Measurements from ENCODE around the gene H6PD. TPM values are rescaled to one million over a fixed set of nuclear protein-coding genes. Genes with fewer than 3 reads are reported as not detected.
"Not testable (repeated sequence)": the region's sequence is repeated elsewhere in the genome, so short reads cannot be mapped to it uniquely, and the experiment has no call there.

The H6PD gene
- total RNA-seq, 2 donors from 2014 or later: 56.0 to 59.6 TPM

- DNase-seq (ENCODE audit: low spot score): no peak
- intact Hi-C loops (cut with DNase I): loop anchor here (5.0 kb wide), 2 partner anchors 166 to 206 kb away; no protein-coding TSS in a partner anchor
These were observed 52.0 kb downstream of the H6PD start for GRCh38 chr1:9286556-9286955.

- DNase-seq (ENCODE audit: low spot score): no peak
- intact Hi-C loops (cut with DNase I): loop anchor here (5.0 kb wide), 2 partner anchors 163 to 203 kb away; no protein-coding TSS in a partner anchor
These were observed 54.5 kb downstream of the H6PD start for GRCh38 chr1:9289090-9289534.

GRCh38 chr1:9289711-9290485 lies 55.3 kb downstream of the H6PD start:
- intact Hi-C loops (cut with DNase I): loop anchor here (5.0 kb wide), 3 partner anchors 87 to 202 kb away; no protein-coding TSS in a partner anchor
- DNase-seq (ENCODE audit: low spot score): peak; percentile 91

GRCh38 chr1:9291914-9292360 lies 57.4 kb downstream of the H6PD start:
- intact Hi-C loops (cut with DNase I): loop anchor here in 1 of 2 donors (5.0 kb wide), 1 partner anchor 85 kb away; no protein-coding TSS in a partner anchor
- no peak for DNase-seq (ENCODE audit: low spot score)

- DNase-seq (ENCODE audit: low spot score): peak; percentile 91
- intact Hi-C loops (cut with DNase I): loop anchor here in 1 of 2 donors (5.0 kb wide), 1 partner anchor 85 kb away; no protein-coding TSS in a partner anchor
These were observed 58.0 kb downstream of the H6PD start, which contains the start of gene SPSB1 for GRCh38 chr1:9292361-9293240. Gene SPSB1 (plus strand): TSS chr1:9292894. CDS start chr1:9355892, 62,998 bp downstream.

GRCh38 chr1:9293241-9293532 lies 58.6 kb downstream of the H6PD start:
- intact Hi-C loops (cut with DNase I): loop anchor here in 1 of 2 donors (5.0 kb wide), 1 partner anchor 84 kb away; no protein-coding TSS in a partner anchor

GRCh38 chr1:9293533-9294404 lies 59.2 kb downstream of the H6PD start:
- DNase-seq (ENCODE audit: low spot score): no peak
- intact Hi-C loops (cut with DNase I): loop anchor here in 1 of 2 donors (5.0 kb wide), 1 partner anchor 84 kb away; no protein-coding TSS in a partner anchor

More at GRCh38 chr1:9293241-9293532, 58.6 kb downstream of the H6PD start:
- no peak for DNase-seq (ENCODE audit: low spot score)

- no peak for DNase-seq (ENCODE audit: low spot score)
- intact Hi-C loops (cut with DNase I): loop anchor here in 1 of 2 donors (5.0 kb wide), 1 partner anchor 83 kb away; no protein-coding TSS in a partner anchor
These were observed 59.8 kb downstream of the H6PD start for GRCh38 chr1:9294405-9294773.

- no peak for DNase-seq (ENCODE audit: low spot score)
- intact Hi-C loops (cut with DNase I): loop anchor here in 1 of 2 donors (5.0 kb wide), 1 partner anchor 82 kb away; no protein-coding TSS in a partner anchor
These were observed 60.5 kb downstream of the H6PD start for GRCh38 chr1:9294910-9295636.

- no peak for DNase-seq (ENCODE audit: low spot score)
- intact Hi-C loops (cut with DNase I): no loop called here
These were observed 61.3 kb downstream of the H6PD start for GRCh38 chr1:9295884-9296283.

- intact Hi-C loops (cut with DNase I): no loop called here
- peak; percentile 69 for DNase-seq (ENCODE audit: low spot score)
These were observed 62.3 kb downstream of the H6PD start for GRCh38 chr1:9296850-9297249.

- DNase-seq (ENCODE audit: low spot score): no peak
- intact Hi-C loops (cut with DNase I): no loop called here
These were observed 63.3 kb downstream of the H6PD start for GRCh38 chr1:9297831-9298230.

- no peak for DNase-seq (ENCODE audit: low spot score)
- intact Hi-C loops (cut with DNase I): no loop called here
These were observed 63.7 kb downstream of the H6PD start for GRCh38 chr1:9298282-9298681.

GRCh38 chr1:9299571-9300541 lies 65.3 kb downstream of the H6PD start:
- intact Hi-C loops (cut with DNase I); DNase-seq (ENCODE audit: low spot score): not testable (repeated sequence)

- no peak for DNase-seq (ENCODE audit: low spot score)
- intact Hi-C loops (cut with DNase I): no loop called here
These were observed 66.0 kb downstream of the H6PD start for GRCh38 chr1:9300573-9300972.

- intact Hi-C loops (cut with DNase I): no loop called here
- peak; percentile 62 for DNase-seq (ENCODE audit: low spot score)
These were observed 68.4 kb downstream of the H6PD start for GRCh38 chr1:9302745-9303524.

Measured in posterior vena cava (tissue), 2 donors.